ENCODE data around the gene SERPINB2. TPM values are rescaled to one million over a fixed set of nuclear protein-coding genes. Genes with fewer than 3 reads are reported as not detected.

Gene SERPINB2
- total RNA-seq, 3 donors from 2014 or later (not counting 1 experiment from before 2014, with no cell fraction given) = 1.4 to 9.0 TPM; not detected in 1

DNA sequence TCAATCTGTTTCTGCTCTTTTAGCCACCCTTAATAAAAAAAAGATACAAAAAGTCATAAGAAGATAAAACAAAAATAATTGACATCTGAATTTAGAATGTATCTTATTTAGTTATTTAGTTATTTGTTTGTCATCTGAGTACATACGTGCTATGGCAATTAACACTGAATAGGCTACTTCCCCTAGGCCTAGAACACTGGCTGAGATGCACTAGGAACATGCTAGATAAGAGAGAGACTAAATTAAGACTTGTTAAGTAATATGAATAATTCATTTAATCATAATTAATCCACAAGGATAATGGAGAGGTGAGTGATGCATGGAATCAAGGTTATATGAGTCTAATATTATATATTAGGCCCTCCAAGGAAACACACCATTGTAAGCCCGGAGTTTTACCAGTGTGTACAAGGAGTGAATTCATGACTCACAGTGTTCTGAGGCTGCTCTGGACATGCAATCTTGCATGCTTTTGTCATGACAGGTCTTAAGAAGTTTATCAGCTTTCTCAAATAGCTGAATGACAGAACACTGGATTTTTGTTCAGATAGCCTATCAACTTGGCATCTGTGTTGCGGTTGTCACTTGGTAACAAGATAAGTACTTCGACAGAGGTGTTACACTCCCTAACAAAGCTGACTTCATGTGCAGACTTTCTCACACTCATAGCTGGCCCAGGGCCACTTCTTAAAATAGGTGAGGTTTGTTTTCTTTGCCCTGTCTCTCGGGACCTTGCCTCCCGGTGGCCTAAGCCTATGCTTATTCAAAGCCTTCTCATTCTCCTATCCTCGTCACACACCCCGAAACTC is 5.0 kb upstream of the SERPINB2 start:
- no peaks in the 10 kb centered on the region for H3K9me3 ChIP-seq (ENCODE audit: control insufficient read depth, insufficient read depth, low read length)
- 84% methylated on average over 8 of the region's 8 CpGs for WGBS (ENCODE audit: insufficient coverage)
- DNase-seq = no peak
- Mint-ChIP-seq H3K4me1 (no peaks in the 10 kb centered on the region), H3K36me3 (no peaks in the 10 kb centered on the region), H3K27me3 (ENCODE audit: low read depth in 2 of 2) (peaks cover 10 to 11% of the 10 kb centered on the region in 2 donors), H3K9me3 (no peaks in the 10 kb centered on the region), H3K27ac (no peak overlapping the region), H3K4me3 (no peak overlapping the region)
- H3K36me3 ChIP-seq (ENCODE audit: control insufficient read depth, insufficient read depth, low read length) = no peaks in the 10 kb centered on the region
- ATAC-seq = peak in 2 of 3 donors; percentile 55 to 72
- intact Hi-C loops (cut with micrococcal nuclease) = no loop called here
- H3K27ac ChIP-seq (ENCODE audit: low read length) = no peak overlapping the region
- TF ChIP-seq CTCF (IDR thresholded peaks at IDR 0.05) = no peak
- H3K4me1 ChIP-seq (ENCODE audit: control insufficient read depth, insufficient read depth, low read length) = no peaks in the 10 kb centered on the region
- no peaks in the 10 kb centered on the region for H3K27me3 ChIP-seq (ENCODE audit: control insufficient read depth, insufficient read depth, low read length)
- H3K4me3 ChIP-seq (ENCODE audit: low read length) = no peak overlapping the region

- Mint-ChIP-seq H3K9me3 (no peaks in the 10 kb centered on the region), H3K4me3 (no peak overlapping the region), H3K27ac (no peak overlapping the region), H3K27me3 (ENCODE audit: low read depth in 2 of 2) (peaks cover 10 to 13% of the 10 kb centered on the region in 2 donors), H3K36me3 (no peaks in the 10 kb centered on the region), H3K4me1 (no peaks in the 10 kb centered on the region)
- DNase-seq = no peak
- H3K27me3 ChIP-seq (ENCODE audit: control insufficient read depth, insufficient read depth, low read length) = no peaks in the 10 kb centered on the region
- no peaks in the 10 kb centered on the region for H3K9me3 ChIP-seq (ENCODE audit: control insufficient read depth, insufficient read depth, low read length)
- ATAC-seq = no peak
- H3K4me3 ChIP-seq (ENCODE audit: low read length) = no peak overlapping the region
- H3K4me1 ChIP-seq (ENCODE audit: control insufficient read depth, insufficient read depth, low read length) = no peaks in the 10 kb centered on the region
- H3K27ac ChIP-seq (ENCODE audit: low read length) = no peak overlapping the region
- no peaks in the 10 kb centered on the region for H3K36me3 ChIP-seq (ENCODE audit: control insufficient read depth, insufficient read depth, low read length)
- intact Hi-C loops (cut with micrococcal nuclease) = no loop called here
- TF ChIP-seq CTCF (IDR thresholded peaks at IDR 0.05) = no peak
Observed at GRCh38 chr18:63883617-63884016, 3.9 kb upstream of the SERPINB2 start.

GRCh38 chr18:63888470-63889190 is 1.1 kb downstream of the SERPINB2 start:
- no peak for TF ChIP-seq CTCF (IDR thresholded peaks at IDR 0.05)
- H3K9me3 ChIP-seq (ENCODE audit: control insufficient read depth, insufficient read depth, low read length) = no peaks in the 10 kb centered on the region
- ATAC-seq = no peak
- H3K27me3 Mint-ChIP-seq (ENCODE audit: low read depth in 2 of 2) = peaks cover 16 to 23% of the 10 kb centered on the region in 2 donors
- no peaks in the 10 kb centered on the region for H3K4me1 Mint-ChIP-seq
- H3K27ac Mint-ChIP-seq = no peak overlapping the region
- H3K4me3 ChIP-seq (ENCODE audit: low read length) = no peak overlapping the region
- H3K27me3 ChIP-seq (ENCODE audit: control insufficient read depth, insufficient read depth, low read length) = no peaks in the 10 kb centered on the region
- no peak overlapping the region for H3K27ac ChIP-seq (ENCODE audit: low read length)
- DNase-seq = no peak
- intact Hi-C loops (cut with micrococcal nuclease) = no loop called here
- H3K4me1 ChIP-seq (ENCODE audit: control insufficient read depth, insufficient read depth, low read length) = no peaks in the 10 kb centered on the region
- no peak overlapping the region for H3K4me3 Mint-ChIP-seq
- H3K9me3 Mint-ChIP-seq = no peaks in the 10 kb centered on the region
- H3K36me3 ChIP-seq (ENCODE audit: control insufficient read depth, insufficient read depth, low read length) = no peaks in the 10 kb centered on the region
- no peaks in the 10 kb centered on the region for H3K36me3 Mint-ChIP-seq
- WGBS (ENCODE audit: insufficient coverage) = 81% methylated on average over 1 of the region's 1 CpG

Data from natural killer cell (primary cell).